ENCODE results near the gene STIP1. TPM values are rescaled to one million over a fixed set of nuclear protein-coding genes. Genes with fewer than 3 reads are reported as not detected.

Gene STIP1
- polyA plus RNA-seq, 1 donor = 109 TPM

DNA sequence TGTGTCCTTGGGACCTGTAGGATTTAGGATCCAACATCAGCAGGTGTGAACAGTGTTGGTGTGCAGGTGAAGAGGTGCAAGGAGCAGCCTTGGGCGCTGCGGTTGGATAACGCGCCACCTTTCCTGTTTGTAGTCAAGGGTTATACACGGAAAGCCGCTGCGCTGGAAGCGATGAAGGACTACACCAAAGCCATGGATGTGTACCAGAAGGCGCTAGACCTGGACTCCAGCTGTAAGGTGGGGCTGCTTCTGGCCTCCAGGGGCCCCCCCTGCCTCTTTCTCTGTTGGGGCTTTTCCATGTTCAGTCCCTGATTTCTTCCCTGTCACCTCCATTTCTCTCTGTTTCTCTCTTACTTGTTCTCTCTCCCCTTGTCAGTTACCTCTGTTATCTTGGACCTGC, 17.0 kb downstream of the STIP1 start:
- no CpG with 5 or more reads among the region's 9 CpGs for WGBS (ENCODE audit: insufficient coverage, low lambda C conversion rate)
- H3K36me3 ChIP-seq (ENCODE audit: control insufficient read depth, insufficient read depth, low read length) = peaks cover 66% of the 10 kb centered on the region

DNA sequence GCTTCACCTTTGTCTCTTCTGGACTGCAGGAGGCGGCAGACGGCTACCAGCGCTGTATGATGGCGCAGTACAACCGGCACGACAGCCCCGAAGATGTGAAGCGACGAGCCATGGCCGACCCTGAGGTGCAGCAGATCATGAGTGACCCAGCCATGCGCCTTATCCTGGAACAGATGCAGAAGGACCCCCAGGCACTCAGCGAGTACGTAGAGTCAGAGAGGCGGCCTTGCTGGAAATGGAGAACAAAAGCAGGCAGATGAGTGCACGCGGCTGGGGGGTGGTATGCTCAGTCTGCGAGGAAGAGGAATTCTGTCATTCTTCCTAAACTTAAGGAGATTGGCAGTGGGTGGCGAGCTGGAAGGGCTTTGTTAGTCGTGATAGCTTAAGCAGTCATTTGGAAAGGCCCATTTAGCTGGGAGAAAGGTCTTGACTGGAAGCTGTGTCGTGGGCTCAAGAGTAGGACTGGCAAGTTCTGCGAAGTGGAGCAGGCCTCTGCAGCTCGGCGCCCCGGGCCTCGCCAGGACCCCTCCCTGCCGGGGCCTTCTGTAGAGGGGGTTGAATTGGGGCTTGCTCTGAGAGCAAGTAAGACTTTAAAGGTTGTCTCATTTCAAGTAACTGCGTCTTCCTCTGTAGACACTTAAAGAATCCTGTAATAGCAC, 17.6 kb downstream of the STIP1 start:
- Histone ChIP-seq H3K4me3 (ENCODE audit: low read length) (no peak overlapping the region), H3K36me3 (ENCODE audit: control insufficient read depth, insufficient read depth, low read length) (peaks cover 60% of the 10 kb centered on the region), H3K27me3 (ENCODE audit: control insufficient read depth, insufficient read depth, low read length) (no peaks in the 10 kb centered on the region), H3K9me3 (ENCODE audit: control insufficient read depth, low read depth, low read length) (no peaks in the 10 kb centered on the region), H3K4me1 (ENCODE audit: control insufficient read depth, insufficient read depth, low read length) (peaks cover 25% of the 10 kb centered on the region), H3K27ac (ENCODE audit: low read length) (no peak overlapping the region)
- no CpG with 5 or more reads among the region's 27 CpGs for WGBS (ENCODE audit: insufficient coverage, low lambda C conversion rate)
- no peak for DNase-seq

More for the DNA sequence above, 17.0 kb downstream of the STIP1 start:
- H3K4me1 ChIP-seq (ENCODE audit: control insufficient read depth, insufficient read depth, low read length) = peaks cover 25% of the 10 kb centered on the region
- no peak overlapping the region for H3K27ac ChIP-seq (ENCODE audit: low read length)
- DNase-seq = no peak
- H3K27me3 ChIP-seq (ENCODE audit: control insufficient read depth, insufficient read depth, low read length) = no peaks in the 10 kb centered on the region
- H3K9me3 ChIP-seq (ENCODE audit: control insufficient read depth, low read depth, low read length) = no peaks in the 10 kb centered on the region
- H3K4me3 ChIP-seq (ENCODE audit: low read length) = no peak overlapping the region

DNA sequence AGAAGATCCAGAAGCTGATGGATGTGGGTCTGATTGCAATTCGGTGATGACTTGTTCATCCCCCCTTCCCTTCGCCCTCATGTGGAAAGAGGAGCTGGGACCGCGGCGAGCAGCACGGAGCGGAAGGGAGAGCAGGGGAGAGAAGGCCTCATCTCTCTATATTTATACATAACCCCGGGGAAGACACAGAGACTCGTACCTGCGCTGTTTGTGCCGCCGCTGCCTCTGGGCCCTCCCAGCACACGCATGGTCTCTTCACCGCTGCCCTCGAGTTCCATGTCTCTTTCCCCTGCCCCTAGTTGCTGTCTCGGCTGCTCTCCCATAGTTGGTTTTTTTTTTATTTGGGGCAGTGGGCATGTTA, 18.1 kb downstream of the STIP1 start:
- no peak overlapping the region for H3K27ac ChIP-seq (ENCODE audit: low read length)
- H3K36me3 ChIP-seq (ENCODE audit: control insufficient read depth, insufficient read depth, low read length) = peaks cover 56% of the 10 kb centered on the region

DNA sequence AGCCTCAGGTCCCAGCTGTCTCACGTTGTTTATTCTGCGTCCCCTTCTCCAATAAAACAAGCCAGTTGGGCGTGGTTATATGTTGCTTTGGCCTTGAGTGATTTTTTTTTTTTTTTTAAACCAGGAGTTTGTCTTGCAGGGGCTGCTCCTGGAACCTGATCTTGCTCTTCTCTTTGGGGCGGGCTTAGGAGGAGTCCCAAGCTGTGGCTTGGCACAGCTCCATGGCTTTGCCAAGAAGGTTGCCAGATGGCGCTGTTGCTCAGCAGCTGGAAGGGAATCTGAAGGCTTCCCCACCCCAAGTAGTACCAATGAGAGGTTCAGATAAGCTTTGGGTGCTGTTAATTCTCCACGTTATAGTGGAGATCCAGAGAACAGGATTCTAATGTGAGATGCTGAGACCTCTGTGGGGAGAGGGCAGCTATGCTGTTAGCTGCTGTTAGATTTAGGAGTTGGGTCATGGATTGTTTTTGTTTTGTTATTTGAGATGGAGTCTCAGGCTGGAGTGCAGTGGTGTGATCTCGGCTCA, 18.6 kb downstream of the STIP1 start:
- no peaks in the 10 kb centered on the region for H3K9me3 ChIP-seq (ENCODE audit: control insufficient read depth, low read depth, low read length)

More for the DNA sequence above, 18.1 kb downstream of the STIP1 start:
- Histone ChIP-seq H3K4me3 (ENCODE audit: low read length) (no peak overlapping the region), H3K9me3 (ENCODE audit: control insufficient read depth, low read depth, low read length) (no peaks in the 10 kb centered on the region), H3K27me3 (ENCODE audit: control insufficient read depth, insufficient read depth, low read length) (no peaks in the 10 kb centered on the region), H3K4me1 (ENCODE audit: control insufficient read depth, insufficient read depth, low read length) (peaks cover 25% of the 10 kb centered on the region)
- WGBS (ENCODE audit: insufficient coverage, low lambda C conversion rate) = no CpG with 5 or more reads among the region's 16 CpGs
- no peak for DNase-seq

DNA sequence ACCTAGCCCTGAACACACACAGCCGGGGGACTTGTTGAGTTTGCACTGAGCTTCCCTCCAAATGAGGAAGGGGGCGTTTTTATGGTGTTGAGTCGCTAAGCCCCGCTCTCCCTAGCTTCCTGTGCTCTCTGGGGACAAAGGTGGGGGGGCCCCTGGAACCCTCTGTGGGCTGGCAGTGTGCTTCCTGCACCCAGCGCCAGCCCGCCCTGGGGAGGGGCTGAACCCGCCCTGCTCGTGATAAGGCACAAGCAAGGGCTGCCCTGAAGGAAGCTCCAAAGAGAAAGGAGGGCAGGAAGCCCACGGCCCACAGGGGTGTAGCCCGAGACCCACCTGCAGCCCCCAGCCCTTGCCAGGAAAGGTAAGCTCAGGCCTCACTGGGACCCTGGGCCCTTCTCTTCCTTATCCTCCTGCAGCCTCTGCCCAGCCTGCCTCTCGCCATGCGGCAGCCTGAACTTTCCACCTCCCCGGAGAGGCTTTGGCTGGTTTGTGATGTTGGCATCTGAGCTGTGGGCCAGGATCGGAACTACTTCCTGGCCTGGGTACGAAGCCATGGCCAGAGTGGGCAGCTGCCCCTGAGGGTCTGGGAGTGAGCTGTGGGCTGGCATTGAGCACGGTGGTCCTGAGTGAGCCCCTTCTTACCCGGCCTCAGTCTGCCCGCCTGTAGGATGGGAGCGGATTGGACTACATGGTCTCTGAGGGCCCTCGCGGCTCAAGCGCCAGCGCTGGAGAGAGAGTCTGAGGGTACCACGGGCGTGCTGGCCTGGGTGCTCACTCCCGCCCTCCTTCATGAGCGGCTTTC, 20.7 kb downstream of the STIP1 start, which contains the start of gene FERMT3:
Gene FERMT3 (plus strand): TSS at position 265 of the 799 bp plus-strand sequence. CDS start 644 bp downstream, outside the sequence.
- Histone ChIP-seq H3K27ac (ENCODE audit: low read length) (peak within 1 kb of the TSS; percentile 87), H3K36me3 (ENCODE audit: control insufficient read depth, insufficient read depth, low read length) (peaks cover 42% of the 10 kb centered on the region), H3K4me3 (ENCODE audit: low read length) (peak within 1 kb of the TSS; percentile 43), H3K9me3 (ENCODE audit: control insufficient read depth, low read depth, low read length) (no peaks in the 10 kb centered on the region), H3K4me1 (ENCODE audit: control insufficient read depth, insufficient read depth, low read length) (peaks cover 25% of the 10 kb centered on the region), H3K27me3 (ENCODE audit: control insufficient read depth, insufficient read depth, low read length) (no peaks in the 10 kb centered on the region)
- no CpG with 5 or more reads among the region's 27 CpGs for WGBS (ENCODE audit: insufficient coverage, low lambda C conversion rate)
- DNase-seq = peak; percentile 86 to 95

More for the DNA sequence above, 18.6 kb downstream of the STIP1 start:
- Histone ChIP-seq H3K4me1 (ENCODE audit: control insufficient read depth, insufficient read depth, low read length) (peaks cover 25% of the 10 kb centered on the region), H3K4me3 (ENCODE audit: low read length) (no peak overlapping the region), H3K27me3 (ENCODE audit: control insufficient read depth, insufficient read depth, low read length) (no peaks in the 10 kb centered on the region), H3K36me3 (ENCODE audit: control insufficient read depth, insufficient read depth, low read length) (peaks cover 56% of the 10 kb centered on the region), H3K27ac (ENCODE audit: low read length) (no peak overlapping the region)
- DNase-seq = peak; percentile 81 to 85
- no CpG with 5 or more reads among the region's 7 CpGs for WGBS (ENCODE audit: insufficient coverage, low lambda C conversion rate)

DNA sequence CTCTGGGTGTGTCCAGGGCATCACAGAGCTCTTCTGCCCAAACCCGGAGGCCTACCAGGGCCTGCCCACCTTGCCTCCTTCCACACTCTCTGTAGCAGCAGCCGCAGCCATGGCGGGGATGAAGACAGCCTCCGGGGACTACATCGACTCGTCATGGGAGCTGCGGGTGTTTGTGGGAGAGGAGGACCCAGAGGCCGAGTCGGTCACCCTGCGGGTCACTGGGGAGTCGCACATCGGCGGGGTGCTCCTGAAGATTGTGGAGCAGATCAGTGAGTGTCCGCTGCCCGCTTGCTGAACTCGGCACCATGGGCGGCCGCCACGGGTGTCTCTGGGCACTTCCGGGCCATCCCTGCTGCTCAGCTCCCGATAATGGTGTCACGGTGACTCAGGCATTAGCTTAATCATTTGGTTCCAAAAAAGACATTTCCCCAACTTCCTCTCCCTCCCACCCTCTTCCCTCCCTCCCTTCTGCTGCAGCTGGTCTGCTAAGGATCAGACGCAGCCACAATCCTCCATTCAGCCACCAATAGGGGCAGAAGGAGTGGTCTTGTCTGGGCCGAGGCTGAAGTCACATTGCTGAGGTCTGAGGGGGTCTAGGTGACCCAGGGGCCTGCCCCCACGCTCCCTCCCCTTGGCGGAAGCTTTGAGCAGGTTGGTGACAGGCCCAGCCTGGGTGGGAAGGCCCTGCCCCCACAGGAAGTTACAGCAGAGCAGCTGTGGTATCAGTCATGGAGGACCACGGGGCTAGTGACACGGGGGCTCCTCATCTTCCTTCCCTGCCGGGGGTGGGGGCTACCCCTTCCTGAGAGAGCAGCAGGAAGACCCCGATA, 21.5 kb downstream of the STIP1 start:
- Histone ChIP-seq H3K27ac (ENCODE audit: low read length) (peak overlapping the region; percentile 87), H3K4me1 (ENCODE audit: control insufficient read depth, insufficient read depth, low read length) (peaks cover 25% of the 10 kb centered on the region), H3K36me3 (ENCODE audit: control insufficient read depth, insufficient read depth, low read length) (peaks cover 44% of the 10 kb centered on the region), H3K27me3 (ENCODE audit: control insufficient read depth, insufficient read depth, low read length) (no peaks in the 10 kb centered on the region), H3K4me3 (ENCODE audit: low read length) (peak overlapping the region; percentile 43), H3K9me3 (ENCODE audit: control insufficient read depth, low read depth, low read length) (no peaks in the 10 kb centered on the region)
- DNase-seq = peak; percentile 48 to 62
- WGBS (ENCODE audit: insufficient coverage, low lambda C conversion rate) = no CpG with 5 or more reads among the region's 30 CpGs

DNA sequence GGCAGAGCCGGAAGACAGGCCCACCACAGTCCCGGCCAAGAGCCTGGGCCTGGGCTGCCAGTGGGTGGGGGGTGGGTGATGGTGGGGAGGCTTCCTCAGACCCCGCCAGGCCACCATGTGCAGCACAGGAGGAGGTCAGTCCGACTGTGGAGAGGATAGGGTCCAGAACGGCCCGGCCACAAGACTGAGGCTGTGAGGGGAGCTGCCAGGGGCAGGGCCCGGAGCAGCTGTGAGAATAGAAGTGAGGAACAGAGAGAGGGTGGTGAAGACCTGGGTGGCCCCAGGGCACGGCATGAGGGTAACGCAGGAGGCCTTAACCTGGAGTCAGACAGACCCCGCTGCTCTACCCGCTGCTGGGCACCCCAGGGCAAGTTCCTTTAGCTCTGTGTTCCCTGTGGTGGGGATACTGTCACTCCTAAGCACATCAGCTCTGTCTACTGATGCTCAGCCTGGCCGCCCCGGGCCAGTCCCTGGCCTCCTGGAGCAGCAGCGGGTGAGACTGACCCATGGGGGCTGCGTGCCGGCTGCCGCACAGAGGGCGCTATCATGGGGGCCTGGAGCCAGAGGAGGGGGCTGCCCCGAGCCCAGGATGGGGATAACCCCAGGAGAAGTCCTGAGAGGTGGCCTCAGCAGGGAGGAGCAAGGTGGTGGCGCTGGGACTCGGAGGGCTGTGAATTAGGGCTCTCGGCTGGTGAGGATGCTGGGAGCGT, 22.3 kb downstream of the STIP1 start:
- no peaks in the 10 kb centered on the region for H3K27me3 ChIP-seq (ENCODE audit: control insufficient read depth, insufficient read depth, low read length)
- H3K4me3 ChIP-seq (ENCODE audit: low read length) = no peak overlapping the region
- DNase-seq = no peak
- peaks cover 25% of the 10 kb centered on the region for H3K4me1 ChIP-seq (ENCODE audit: control insufficient read depth, insufficient read depth, low read length)
- WGBS (ENCODE audit: insufficient coverage, low lambda C conversion rate) = no CpG with 5 or more reads among the region's 23 CpGs
- H3K27ac ChIP-seq (ENCODE audit: low read length) = peak overlapping the region; percentile 15
- H3K9me3 ChIP-seq (ENCODE audit: control insufficient read depth, low read depth, low read length) = no peaks in the 10 kb centered on the region
- peaks cover 36% of the 10 kb centered on the region for H3K36me3 ChIP-seq (ENCODE audit: control insufficient read depth, insufficient read depth, low read length)

DNA sequence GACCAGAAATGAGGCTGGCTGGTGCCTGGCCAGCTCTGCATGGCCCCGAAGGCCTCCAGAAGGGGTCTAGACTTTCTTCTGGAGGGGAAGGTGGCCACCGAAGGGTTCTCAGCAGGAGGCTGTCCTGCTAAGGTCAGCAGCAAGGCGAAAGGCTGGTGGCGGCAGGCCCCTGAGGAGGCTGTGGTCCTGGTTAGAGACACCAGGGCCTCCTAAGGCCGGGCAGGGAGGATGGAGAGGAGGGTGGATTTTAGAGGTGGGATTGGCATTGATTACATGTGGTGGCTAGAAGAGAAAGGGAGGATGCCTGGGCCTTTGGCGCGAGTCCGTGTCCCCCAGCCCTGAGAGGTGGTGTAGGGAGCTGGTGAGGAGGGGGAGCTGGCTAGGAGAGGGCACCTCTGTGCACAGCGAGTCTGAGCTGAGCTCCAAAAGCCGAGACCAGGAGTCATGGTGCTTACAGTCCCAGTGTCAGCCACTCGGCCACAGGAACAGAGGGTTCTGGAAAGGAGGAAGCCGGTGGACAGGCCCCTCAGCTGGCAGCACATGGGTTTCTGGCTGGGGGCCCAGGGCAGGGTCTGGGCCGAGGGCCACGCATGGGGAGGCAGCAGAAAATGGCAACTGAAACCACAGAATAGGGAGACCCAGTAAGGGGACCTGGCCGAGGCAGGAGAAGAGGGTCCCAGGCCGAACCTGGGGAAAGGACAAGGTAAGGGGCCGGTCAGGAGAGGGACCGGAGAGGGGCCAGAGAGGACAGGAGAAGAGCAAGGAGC, 23.0 kb downstream of the STIP1 start:
- no peaks in the 10 kb centered on the region for H3K27me3 ChIP-seq (ENCODE audit: control insufficient read depth, insufficient read depth, low read length)
- peaks cover 29% of the 10 kb centered on the region for H3K36me3 ChIP-seq (ENCODE audit: control insufficient read depth, insufficient read depth, low read length)
- H3K4me3 ChIP-seq (ENCODE audit: low read length) = no peak overlapping the region
- no CpG with 5 or more reads among the region's 18 CpGs for WGBS (ENCODE audit: insufficient coverage, low lambda C conversion rate)
- no peak overlapping the region for H3K27ac ChIP-seq (ENCODE audit: low read length)
- no peak for DNase-seq
- H3K4me1 ChIP-seq (ENCODE audit: control insufficient read depth, insufficient read depth, low read length) = peaks cover 25% of the 10 kb centered on the region
- no peaks in the 10 kb centered on the region for H3K9me3 ChIP-seq (ENCODE audit: control insufficient read depth, low read depth, low read length)

DNA sequence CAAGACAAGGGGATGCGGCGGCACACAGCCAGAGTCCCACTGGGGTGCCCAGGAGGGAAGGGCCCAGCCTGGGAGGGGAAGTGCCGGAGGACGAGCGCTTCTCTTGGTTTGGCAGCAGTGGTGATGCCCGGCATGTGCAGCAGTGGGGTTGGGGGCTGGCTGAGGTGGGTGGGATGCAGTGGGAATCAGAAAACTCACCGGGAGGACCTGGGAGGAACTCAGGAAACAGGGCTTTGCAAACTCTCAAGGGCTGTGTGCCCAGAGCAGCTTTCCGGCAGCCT, 23.5 kb downstream of the STIP1 start:
- H3K27ac ChIP-seq (ENCODE audit: low read length) = no peak overlapping the region
- peaks cover 25% of the 10 kb centered on the region for H3K4me1 ChIP-seq (ENCODE audit: control insufficient read depth, insufficient read depth, low read length)
- DNase-seq = no peak
- no CpG with 5 or more reads among the region's 8 CpGs for WGBS (ENCODE audit: insufficient coverage, low lambda C conversion rate)
- no peaks in the 10 kb centered on the region for H3K27me3 ChIP-seq (ENCODE audit: control insufficient read depth, insufficient read depth, low read length)
- no peak overlapping the region for H3K4me3 ChIP-seq (ENCODE audit: low read length)
- peaks cover 25% of the 10 kb centered on the region for H3K36me3 ChIP-seq (ENCODE audit: control insufficient read depth, insufficient read depth, low read length)
- H3K9me3 ChIP-seq (ENCODE audit: control insufficient read depth, low read depth, low read length) = no peaks in the 10 kb centered on the region
